ENCODE results near the gene HEATR1. TPM values are rescaled to one million over a fixed set of nuclear protein-coding genes. Genes with fewer than 3 reads are reported as not detected.

The HEATR1 gene
- 19.8 and 22.2 TPM in 2 replicates for total RNA-seq

DNA sequence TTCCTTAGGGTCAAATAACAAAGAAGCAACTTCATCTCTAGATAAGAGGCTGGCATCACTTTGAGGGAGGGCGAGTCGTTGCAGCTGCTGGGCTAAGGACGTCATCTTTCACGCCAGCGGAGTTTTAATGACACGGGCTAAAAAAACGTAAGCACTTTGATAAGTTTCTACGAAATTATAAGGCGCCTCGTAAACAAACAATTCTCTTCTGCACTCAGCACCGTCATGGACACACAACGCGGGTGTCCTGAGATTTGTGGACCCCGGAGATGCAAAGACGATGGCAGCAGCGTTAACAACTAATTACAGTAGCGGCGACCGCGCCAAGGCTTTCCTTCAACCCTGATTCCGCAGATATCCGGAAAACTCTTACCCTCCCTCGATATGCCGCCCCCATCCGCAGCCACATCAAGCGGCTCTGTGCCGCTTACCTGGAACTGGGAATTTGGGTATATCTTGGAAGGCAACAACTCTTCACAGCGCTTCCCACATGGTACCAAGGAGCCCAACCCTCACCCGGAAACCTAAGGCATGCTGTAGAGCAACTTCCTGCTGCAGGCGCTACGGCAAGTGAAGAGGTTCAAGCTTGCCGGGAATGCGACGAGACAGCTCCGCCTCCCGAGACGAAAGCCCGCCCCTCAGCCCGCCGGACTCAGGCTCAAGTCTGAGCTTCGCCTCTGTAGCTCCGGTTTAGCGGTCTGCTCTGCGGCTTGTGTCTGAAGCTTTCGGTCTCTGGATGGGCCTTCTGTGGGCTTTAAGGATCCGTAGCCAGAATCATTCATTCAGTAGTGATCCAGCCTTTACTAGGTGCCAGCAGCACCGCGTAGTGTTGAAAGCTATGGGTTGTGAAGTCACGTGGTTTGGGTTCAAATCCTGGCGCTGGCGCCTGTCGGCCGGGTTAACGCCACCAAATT is at the start of gene HEATR1:
Gene HEATR1 (minus strand): TSS at position 526 of the 914 bp plus-strand sequence. CDS start 421 bp downstream, at position 105.

DNA sequence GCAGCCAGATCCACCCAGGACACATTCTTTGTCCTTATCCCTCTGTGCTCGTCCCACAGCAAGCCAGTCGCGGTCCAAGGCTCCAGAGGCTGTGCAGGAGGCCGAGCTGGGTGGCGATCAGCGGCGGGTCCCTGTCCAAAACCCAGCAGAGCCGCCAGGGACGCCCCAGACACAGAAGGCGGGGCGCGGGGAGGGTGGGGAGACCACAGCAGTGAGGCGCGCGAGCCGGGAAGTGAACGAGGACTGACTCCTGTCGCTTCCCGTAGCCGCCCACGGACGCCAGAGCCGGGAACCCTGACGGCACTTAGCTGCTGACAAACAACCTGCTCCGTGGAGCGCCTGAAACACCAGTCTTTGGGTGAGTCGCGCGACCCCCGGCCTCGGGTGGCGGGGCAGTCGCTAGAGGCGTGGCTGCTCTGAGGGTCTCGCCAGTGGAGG is 80.6 kb downstream of the HEATR1 start, which contains the start of gene LGALS8:
Gene LGALS8 (plus strand): TSS at position 279 of the 438 bp plus-strand sequence. CDS start 2,089 bp downstream, outside the sequence.

Other genes starting within 250 kb of the HEATR1 start
- gene EDARADD, start 210.2 kb downstream of the HEATR1 start, total RNA-seq, result under 0.01 TPM in 1 of 2 replicates, not detected in the other
- 31.2 and 35.8 TPM in 2 replicates for gene LGALS8, start 80.5 kb downstream of the HEATR1 start, total RNA-seq
- gene ACTN2, start 82.0 kb upstream of the HEATR1 start, total RNA-seq, result not detected in 2 replicates
- gene MTR, start 190.8 kb upstream of the HEATR1 start, total RNA-seq, result 11.3 and 12.6 TPM in 2 replicates